HG03108 (cell line): ENCODE measurements around the gene POLA1.
A peak's percentile ranks its signal among the peaks of the same experiment; 100 is the strongest.

Source experiments
- ATAC-seq: cut with Tn5 transposase; IDR thresholded peaks from one replicate; pipeline ENCODE4 v1.9.1; 2021; ENCODE audit warnings: moderate library complexity; ENCODE audit not compliant: unreplicated experiment

The POLA1 gene

GRCh38 chrX:24684048-24684447 is 9.7 kb upstream of the POLA1 start:
- ATAC-seq = no peak

DNA sequence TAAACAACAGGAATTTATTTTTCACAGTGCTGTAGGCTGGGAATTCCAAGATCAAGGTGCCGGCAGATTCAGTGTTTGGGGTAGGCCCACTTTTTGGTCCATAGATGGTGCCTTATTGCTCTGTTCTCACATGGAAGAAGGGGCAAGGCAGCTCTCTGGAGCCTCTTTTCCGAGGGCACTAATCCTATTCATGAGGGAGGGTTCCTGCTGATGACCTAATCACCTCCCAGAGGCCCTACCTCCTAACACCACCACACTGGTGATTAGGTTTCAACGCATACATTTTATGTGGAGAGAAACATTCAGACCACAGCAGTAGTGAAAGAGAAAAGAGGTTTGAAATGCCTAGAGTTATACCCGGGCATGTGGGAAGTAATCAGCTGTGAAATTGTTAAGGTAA is 1.4 kb upstream of the POLA1 start:
- ATAC-seq = no peak

- ATAC-seq = no peak
Observed at GRCh38 chrX:24694825-24695224, 1.1 kb downstream of the POLA1 start.

GRCh38 chrX:24696294-24696693 is 2.6 kb downstream of the POLA1 start:
- no peak for ATAC-seq

DNA sequence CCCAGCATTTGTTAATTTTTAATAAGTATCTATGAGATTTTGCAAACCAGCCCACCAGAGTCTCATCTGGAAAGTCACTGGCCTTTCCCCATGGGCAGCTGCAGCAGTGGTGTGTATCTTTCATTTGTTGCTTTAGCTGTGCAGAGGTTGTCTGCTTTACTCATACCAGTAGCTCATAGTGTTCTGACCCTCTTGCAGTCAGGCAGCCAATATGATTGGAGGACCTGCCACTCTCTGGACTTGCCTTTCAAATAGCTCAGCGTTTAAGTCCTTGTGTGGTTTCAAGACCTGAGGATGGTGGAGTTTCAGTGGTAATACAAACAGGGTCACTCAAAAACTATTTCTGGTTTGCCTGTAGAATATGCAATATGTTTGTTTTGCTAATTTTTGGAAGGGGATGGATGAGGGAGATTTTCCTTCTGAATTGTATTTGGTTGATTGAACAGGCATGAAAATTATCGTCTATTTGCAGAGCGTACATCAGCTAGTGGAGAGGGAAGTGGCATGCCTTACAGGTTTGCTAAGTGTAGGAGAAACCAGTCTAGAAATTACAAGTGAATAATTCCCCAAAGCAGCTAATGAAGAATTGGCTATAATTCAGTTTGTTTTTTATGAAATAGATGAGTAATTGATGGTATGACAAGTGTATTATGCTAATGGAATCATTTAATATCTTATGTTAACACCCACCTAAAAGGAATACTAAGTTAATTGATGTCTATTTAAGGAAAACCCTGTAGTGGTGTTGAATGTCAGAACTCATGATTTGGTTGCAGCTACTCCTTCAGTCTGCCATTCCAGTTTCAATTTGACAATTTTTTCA is 8.9 kb downstream of the POLA1 start:
- peak; percentile 99 for ATAC-seq

DNA sequence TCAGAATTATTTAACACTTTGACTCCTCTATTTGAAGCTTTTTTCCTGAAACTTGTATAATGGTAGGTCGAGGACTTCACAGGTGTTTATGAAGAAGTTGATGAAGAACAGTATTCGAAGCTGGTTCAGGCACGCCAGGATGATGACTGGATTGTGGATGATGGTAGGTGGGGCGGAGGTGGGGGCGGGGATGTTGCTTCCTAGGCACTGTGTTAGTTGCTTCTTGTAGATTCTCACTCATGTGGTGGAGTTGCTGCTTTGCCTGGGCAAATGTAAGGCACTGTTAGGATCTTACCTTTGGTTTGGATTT is 9.4 kb downstream of the POLA1 start:
- ATAC-seq = no peak

- no peak for ATAC-seq
Observed at GRCh38 chrX:24718771-24719170, 25.1 kb downstream of the POLA1 start.

DNA sequence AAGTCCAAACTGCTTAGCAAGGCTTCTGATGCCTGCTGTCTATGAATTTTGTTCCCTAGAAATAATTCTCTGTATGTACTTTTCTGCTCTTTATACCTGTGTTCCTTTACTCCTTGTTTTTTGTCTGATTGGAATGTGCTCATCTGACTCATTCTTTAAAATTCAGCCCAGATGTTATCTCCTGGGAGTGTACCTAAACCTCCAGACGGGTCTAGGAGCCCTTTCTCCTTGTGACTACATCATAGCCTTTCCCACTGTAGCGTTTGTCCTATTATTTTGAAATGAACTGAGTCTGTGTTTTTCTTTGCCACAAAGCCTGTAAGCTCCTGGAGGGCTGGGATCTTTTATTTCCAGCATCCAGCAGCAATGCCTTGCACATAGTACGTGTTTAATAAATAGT is 26.3 kb downstream of the POLA1 start:
- no peak for ATAC-seq

- ATAC-seq = no peak
Observed at GRCh38 chrX:24728530-24728929, 34.8 kb downstream of the POLA1 start.

- no peak for ATAC-seq
Observed at GRCh38 chrX:24732766-24733500, 39.2 kb downstream of the POLA1 start.

DNA sequence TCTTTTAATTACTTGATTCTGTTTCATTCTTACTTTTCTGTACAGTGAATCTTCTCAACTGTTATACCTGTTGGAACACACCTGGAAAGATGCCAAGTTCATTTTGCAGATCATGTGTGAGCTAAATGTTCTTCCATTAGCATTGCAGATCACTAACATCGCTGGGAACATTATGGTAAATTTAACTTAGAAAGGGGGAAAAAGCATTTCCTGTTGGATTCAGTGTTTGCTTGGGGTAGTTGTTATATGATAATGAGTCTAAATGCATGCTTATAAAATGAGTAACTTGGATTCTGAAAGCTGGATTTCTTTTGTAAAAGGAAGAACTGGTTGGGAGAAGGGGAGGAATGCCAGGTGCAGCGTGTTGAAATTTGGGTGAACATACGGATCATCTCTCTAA is 47.6 kb downstream of the POLA1 start:
- no peak for ATAC-seq

DNA sequence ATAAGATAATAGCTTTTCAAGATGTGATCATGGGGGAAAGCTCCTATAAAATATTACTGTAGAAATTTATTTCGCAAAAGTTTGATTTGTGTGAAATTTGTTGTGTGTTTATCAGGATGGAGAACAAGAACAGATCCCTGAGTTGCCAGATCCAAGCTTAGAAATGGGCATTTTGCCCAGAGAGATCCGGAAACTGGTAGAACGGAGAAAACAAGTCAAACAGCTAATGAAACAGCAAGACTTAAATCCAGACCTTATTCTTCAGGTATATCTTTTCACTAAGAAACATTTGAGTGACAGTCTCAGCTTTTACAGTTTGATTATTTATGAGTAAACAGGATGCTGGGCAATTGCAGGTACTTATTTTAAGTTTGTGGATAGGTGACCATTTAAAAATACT is 54.5 kb downstream of the POLA1 start:
- ATAC-seq = no peak

- no peak for ATAC-seq
Observed at GRCh38 chrX:24759786-24760185, 66.1 kb downstream of the POLA1 start.

GRCh38 chrX:24760363-24761000 is 66.8 kb downstream of the POLA1 start:
- no peak for ATAC-seq

GRCh38 chrX:24761306-24761705 is 67.6 kb downstream of the POLA1 start:
- no peak for ATAC-seq

- no peak for ATAC-seq
Observed at GRCh38 chrX:24763989-24764388, 70.3 kb downstream of the POLA1 start.

GRCh38 chrX:24767557-24767956 is 73.8 kb downstream of the POLA1 start:
- no peak for ATAC-seq

DNA sequence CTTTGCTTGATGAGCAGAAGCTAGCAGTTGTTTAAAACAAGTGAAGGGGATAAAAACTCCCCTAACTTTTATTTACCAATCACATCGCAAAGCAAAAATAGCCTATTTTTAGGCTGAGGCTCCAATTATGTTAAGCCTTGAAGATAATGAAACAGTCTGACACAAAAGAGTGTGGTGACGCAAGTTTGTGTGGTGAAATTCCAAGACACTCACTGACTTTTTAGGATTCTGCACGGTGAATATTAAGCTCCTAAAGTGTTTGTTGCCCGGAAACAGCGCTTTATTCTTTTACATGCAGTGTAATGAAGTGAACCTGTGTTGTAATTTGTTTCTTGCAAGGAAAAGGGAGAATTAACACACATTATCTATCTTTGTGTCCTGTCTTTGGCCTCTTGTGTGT is 74.8 kb downstream of the POLA1 start:
- no peak for ATAC-seq

DNA sequence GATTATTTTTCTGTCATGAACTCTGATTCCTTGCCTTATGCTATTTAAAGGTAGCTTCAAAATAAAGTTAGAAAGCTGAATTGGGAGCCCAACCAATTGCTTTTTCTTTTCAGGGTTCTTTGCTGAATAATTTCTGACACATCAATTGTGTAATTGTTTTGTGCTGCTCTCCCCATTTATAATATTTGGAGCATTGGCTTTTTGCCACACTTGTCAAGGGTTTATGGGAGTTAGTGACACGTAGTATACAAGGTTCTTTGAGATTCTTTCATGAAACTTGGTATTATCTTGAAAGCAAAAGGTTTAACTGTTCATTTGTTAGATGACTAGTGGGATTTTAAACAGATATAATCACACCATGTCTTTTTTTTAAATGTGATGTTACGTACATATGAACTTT is 80.9 kb downstream of the POLA1 start:
- no peak for ATAC-seq

- no peak for ATAC-seq
Observed at GRCh38 chrX:24775891-24776290, 82.2 kb downstream of the POLA1 start.

DNA sequence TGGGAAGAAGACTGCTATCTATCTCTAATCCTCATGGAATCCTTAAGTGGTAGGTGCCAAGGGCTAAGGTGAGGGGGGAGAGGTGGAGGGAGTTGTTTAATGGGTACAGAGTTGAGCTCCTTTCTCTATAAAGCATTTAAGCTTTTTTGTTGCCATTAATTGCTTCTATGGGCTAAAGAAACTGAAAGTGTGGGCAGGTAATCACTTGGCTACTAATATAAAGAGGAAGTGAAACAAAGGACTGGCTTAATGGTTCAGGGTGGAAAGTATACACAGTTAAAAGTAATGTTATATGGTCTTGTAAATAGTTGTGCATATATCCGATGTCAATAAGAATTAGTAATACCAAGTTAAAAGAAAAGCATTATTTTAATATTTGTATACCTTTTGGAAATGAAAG is 83.9 kb downstream of the POLA1 start:
- ATAC-seq = peak; percentile 98

DNA sequence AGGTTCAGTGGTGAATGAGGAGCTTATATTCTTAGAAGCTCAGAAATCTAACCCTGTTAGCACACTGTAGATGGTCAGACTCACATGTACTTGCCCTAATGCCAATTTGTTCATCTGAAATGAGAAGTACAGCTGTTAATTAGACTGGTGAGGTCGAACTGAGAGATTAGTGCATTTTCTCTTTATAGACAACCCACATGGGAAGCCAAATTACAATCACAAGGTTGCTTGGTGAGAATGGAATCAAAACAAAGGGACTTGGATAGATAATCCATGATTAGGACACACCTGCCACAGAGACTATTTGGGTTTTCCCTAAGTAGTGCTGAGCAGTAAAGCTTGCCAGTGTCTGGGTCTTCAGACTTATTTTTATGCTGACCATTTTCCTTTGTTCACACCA is 88.3 kb downstream of the POLA1 start:
- ATAC-seq = no peak
